ENCODE data around the gene ACOXL.
A peak's percentile ranks its signal among the peaks of the same experiment; 100 is the strongest.

The ACOXL gene

DNA sequence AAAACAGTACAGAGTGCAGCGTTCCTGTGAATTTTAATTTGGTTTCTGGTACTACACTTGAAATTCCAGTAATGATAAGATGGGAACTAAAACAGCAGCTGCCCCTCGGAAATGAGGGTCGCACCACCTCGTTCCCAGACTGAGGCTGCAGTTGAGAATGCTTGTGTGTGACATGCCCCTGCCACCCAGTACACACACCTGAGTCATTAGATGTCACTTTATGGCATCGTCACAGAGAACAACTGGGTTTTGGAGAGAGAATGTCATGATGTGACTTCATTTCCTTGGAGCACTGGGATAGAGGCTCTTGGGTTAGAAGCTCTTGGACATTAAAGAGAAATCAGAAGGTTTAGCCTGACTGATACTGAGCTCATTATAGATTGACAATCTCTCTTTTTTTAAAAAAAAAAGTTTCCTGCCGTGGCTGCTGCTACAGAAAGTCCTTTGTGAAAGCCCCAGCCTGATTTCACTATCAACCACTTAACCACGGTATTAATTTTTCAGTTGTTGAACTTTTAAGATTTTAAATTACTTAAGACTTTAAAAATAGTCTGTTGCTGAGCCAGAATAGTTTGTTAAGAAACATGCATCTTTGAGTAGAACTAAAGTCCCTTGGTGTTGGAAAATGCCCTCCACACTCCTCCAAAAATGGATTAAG lies 412.9 kb downstream of the ACOXL start:
- DNase-seq: no peak

DNA sequence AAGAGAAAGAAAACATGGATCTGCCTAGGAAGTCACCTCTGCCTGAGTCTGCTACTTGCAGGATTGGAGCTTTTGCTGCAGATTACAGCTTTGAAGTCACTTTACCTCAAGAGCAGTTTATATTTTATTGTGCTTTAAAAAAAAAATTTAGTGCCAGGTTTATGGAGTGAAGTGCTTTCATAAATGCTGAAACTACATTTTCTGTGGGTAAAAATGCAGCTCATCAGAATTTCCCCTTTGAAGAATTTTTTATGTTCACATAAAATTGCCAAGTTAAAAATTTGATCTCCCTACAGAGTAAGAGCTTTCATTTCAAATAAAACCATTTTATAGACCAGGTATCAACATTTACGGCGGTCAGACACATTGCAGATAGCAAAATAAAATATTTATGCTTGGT lies 413.6 kb downstream of the ACOXL start:
- no peak for DNase-seq

DNA sequence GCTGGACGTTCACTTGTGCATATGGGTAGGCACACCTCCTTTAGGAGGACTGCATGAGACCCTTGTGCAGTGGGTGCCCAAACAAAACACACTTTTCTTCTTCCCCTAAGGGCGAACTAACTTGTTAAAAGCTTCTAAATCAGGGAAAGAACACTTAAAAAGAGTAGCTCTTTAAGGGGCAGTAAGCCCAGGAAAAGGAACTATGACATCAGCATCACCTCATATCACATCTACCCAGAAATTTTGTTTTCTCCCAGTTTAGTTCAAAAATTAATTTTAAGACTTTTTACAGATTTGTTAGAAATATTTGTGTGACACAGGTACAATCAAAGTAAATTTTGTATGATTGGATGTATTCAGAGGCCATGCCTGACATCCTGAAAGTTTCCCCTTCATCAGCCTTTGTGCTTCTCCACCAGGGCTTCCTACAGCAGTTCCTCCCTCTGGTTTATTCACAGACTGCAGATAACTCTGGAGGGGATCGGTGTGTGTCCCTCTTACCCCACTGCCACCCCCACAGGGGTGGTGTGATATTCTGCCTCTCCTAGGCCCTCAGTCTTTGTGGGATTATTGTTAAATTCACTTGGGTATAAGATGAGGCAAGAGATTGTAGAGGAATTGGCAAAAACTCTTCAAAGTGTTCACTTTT lies 416.0 kb downstream of the ACOXL start:
- DNase-seq: no peak

DNA sequence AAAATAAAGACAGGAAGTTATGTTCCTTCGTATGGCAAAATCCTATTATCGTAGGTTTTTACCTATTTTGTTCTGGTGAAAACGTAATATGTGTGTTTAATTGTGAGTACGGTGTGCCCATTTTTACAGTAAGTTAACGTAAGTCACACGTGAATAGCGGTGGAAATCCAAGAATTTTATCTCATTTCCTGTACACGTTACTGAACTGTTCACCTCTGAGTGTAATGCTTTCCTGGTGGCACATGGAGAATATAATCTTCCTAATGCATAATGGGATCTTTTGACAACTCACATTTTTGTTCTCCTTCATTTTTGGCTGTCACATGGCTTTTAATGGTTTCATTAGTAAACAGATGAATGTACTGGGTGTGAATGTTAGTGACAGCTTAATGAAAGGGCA lies 416.6 kb downstream of the ACOXL start:
- no peak for DNase-seq

DNA sequence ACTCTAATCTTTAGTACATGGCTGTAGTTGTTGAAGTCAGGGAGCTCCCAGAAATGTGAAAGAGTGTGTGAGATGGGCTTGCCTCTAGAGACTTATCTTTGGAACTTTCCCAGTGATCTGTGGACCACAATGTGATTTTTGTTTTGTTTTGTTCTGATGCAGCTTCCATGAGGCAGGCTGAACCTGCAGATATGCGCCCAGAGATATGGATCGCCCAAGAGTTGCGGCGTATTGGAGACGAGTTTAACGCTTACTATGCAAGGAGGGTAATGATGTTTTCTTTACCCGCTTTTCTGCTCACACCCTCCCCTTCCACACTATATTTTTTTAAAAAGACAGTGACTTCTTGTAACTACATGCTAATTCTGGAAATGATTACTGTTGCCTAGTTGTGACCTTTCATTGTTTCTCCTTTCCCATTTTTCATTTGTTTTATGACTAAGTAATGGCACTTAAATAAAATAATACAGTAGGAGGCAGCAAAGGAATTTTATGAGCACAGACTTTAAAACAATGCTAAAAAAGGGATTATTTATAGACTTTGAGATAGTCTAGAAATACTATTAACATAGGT lies 417.6 kb downstream of the ACOXL start:
- DNase-seq: no peak

DNA sequence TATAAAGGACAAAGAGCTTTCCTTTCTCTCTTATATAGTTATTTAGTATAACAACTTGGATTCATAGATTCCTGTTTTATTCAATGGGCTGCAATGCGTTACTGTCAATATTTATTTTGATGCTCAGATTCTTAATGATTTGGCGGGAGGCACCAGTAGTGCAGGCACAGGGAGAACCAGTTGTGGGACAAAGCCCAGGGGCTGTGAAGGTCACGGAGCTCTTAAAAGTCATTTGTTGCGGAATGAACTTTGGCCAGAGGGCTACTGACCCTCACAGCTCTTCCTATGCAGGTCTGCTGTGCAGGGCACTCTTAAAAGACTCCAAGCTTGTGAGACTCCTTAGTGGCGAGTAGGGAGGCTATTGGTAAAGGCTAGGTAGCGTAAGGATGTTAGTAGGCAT lies 422.4 kb downstream of the ACOXL start:
- DNase-seq: no peak

DNA sequence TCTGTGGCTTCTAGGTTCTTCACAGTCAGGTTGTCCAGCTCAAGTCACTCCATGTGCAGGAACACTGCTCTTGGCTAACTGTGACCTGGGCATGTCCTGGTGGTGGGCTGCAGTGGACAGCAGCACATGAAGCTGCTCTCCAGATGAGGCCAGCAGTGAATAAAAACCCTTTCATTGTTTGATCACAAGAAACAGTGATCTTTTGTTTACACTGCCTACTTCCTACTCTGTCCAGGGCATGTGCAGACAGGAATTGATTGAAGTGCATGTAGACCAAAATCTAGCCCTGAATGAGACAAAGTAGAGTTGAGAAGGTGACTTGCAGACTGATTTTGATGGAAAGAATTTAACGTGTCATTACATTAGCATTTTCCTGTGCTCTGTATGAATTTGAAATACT lies 423.2 kb downstream of the ACOXL start:
- DNase-seq: no peak

DNA sequence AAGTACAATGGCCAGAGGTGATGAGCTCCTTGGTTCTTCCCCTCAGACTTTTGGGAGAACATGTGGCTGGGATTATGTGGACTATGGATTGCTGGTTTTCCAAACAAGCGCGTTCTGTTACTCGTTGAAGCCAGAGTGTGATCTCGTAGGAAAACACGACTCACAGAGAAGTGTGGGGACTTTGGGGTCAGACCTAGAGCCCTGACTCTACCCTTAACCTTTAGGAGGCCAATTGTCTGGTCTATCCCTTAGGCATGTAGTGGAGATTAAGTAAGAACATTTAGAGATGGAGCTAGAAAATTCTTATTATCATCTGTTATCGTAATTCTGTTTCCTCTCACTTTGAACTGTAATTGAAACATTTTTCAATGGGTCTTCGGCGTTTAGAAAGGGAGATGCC lies 424.2 kb downstream of the ACOXL start:
- no peak for DNase-seq

DNA sequence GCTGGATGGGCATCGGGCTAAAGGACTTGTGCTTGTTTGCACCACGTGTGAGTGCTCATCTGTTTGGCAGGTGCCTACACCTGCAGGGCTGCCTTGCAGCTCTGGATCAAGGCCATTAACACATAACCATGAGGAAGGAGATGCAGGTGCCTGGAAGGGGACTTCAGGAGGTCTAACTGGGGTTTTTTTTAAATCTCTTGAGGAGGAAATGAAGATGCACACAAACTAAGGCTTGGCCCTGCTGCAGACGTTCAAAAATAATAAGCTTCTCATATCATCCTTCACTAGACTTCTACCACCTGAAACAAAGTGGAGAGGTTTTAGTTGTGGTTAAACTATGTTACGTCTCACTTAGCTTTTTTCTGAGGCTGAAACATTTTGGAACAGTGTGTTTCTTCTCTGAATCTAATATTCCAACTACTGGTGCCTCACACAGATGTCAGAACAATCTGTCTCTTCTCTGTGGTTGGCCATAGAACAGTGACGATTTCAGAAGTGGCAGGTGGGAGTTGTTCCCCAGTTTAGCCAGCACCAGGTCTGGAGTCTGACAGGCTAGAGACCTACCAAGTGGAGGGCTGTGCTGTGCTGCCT lies 424.8 kb downstream of the ACOXL start:
- no peak for DNase-seq

DNA sequence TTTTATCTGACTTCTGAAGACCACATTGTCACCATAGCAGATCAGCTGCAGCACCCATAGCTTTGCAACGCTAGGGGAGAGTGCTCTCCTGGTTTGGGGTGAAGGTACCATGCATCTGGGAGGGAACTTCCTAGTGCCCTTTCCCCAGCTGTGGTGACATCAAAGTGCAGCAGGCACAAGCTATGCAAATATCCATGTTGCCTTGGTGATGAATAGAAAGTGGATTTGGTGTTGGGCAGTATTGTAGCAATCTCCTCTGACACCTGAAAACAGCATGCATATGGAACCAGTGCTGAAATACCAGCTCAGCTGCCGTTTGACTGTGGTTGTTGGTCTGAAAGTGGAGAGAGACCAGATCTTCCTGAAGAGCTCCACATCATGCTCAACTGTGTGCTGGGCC lies 425.4 kb downstream of the ACOXL start:
- DNase-seq: no peak

DNA sequence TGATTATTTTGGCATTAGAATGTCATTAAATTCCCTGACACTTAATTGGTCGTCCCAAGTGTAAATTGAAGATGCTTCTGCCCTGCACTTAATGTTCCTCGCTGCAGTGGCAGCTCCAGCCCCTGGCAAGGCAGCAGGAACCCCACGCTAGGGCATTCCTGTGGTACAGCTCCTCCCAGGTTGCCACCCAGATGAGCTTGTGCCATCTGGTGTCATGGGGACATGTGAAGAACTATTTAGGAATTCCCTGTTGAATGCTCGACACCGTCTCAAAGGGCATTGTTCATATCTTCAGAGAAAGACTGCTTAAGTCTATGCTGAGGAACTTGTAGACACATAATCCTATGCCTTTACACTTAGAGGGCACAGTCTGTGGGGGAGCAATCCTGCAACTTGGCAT lies 427.3 kb downstream of the ACOXL start:
- DNase-seq: no peak

DNA sequence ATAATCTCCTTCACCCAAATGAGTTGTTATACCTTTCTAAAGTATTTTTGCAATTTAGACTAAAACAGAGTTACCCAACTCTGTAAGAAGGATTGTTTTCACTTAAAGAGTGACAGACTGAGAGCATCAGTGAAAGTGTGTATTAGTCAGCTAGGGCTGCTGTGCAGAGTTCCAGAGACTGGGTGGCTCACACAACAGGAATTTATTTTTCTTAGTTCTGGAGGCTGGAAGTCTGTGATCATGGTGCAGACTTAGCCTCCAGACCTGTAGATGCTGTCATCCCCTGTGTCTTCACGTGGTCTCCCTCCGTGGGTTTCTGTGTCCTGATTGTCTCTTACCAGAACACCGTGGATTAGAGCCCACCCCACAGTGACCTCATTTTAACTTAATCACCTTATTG lies 428.4 kb downstream of the ACOXL start:
- no peak for DNase-seq

DNA sequence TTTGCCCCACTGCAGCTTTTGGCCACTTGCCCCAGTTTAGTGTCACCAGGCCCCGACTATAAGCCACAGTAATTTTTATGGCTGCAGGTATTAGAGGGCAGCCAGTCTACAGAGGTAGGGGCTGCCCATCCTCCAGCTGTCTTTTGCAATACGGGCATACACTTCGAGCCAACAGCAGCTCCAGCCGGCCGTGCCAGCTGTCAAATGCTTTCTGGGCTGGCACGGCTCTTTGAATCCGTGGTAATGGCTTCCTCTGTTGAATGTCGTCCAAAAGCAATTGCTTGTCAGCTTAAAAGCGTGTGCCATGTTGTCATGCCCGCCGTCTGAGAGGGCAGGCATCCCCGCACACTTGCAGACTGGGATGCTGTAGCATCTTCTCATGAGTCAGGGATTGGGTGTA lies 429.6 kb downstream of the ACOXL start:
- no peak for DNase-seq

DNA sequence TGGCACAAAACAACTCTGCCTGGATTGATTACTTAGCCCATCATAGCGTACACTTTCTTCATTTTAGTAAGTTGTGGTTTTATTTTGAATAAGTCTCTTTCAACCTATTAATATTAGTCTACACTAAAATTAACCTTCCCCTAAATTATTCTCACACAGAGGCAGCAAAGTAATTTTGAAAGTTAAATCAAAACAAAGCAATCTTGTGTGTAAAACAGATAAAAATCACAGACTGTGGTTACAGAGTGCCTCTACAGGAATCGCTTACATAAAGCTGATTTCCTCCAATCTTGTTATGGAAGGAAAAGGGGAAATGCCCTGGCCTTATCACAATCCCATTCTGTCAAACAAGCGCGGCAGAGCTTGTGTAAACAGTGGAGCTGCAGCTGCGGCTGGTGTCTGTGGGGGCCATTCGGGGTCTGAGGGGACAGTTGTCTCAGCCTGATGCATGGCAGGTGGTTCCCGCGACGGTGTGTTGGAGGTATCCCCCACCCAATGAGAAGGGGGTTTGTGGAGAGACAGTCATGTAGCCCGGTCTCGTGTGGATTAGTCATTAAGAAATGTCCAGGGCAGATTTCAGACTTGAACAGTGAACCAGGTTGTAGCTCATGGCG lies 430.5 kb downstream of the ACOXL start:
- peak; percentile 53 for DNase-seq

DNA sequence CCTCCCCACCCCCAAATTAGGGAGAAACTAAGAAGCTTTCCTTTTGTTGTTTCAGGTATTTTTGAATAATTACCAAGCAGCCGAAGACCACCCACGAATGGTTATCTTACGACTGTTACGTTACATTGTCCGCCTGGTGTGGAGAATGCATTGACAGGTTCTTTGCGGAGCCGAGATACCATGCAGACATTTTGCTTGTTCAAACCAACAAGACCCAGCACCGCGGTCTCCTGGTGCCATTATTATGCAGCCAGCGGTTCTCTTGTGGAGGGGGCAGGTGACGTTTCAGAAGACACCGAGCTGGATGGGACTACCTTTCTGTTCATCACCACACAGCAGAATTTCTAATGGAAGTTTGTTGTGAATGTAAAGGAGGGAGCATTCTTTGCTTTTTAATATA lies 431.7 kb downstream of the ACOXL start:
- no peak for DNase-seq

DNA sequence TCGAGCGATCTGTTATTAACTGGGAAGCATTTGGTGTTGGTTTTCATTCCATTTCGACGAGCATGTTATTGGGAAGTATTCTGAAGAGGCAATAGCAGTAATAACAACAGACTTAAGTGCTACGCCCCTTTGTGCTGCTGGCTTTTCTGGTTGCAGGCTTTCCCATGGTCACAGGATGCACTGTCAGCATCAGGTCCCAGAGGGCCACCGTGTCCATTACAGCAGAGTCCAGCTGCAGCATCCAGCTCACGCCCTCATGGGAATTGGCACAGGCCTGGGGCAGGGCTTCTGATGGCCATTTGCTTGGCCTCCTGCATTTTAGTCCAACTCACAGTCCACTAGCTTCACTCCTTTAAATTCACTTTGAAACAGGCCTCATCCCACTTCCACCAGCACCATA lies 432.7 kb downstream of the ACOXL start:
- no peak for DNase-seq

DNA sequence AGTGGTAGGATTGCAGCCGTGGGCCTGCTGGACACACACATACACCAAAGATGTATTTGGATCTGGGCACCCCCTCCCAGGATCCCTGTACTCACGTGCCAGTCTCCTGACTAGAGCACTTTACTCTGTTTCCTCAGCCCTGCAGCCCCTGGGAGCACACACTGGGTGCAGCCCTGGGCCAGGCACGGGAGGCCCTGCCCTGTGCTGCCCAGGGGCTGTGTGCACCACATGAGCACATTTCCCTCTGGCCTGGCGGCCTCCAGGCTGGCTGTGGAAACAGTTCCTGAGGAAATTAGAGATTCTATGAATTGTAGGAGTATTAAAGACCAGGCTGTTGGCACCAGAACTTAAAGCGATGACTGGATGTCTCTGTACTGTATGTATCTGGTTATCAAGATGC lies 433.7 kb downstream of the ACOXL start:
- DNase-seq: no peak

DNA sequence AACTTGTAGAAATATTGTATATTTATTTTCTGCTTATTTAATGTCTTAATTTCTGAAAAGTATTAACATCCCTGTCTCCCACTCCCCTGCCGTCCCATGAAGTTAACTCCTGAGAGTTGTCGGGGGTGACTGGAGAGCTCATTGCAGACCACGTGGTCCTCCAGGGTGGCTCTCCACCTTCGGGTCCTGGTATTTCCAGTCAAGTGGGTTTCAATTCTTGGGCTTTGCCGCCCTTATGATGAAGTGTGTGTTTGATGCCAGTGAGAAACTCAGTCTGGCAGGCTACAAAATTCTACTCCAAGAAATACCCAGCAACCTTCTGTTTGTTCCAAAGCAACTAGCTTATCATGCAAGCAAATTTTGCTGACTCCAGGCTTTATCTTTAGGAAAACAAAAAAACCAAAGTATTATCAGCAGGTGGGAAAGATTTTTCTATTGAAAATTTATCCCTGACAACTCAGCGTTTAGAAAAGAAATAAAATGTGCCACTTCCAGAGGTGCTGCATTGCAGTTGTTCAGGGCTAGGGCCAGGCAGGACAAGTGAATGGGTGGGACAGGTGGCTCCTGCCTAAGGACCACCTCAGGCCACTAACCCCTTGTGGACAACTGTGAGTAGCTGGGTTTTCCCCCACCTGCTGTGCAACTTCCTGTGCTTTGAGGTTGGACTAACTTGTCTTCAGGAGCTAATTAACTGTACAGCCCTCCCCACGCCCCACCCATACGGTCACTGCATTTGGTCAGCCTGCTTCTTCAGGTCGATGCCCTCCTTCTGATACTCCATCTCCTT lies 434.9 kb downstream of the ACOXL start:
- no peak for DNase-seq

DNA sequence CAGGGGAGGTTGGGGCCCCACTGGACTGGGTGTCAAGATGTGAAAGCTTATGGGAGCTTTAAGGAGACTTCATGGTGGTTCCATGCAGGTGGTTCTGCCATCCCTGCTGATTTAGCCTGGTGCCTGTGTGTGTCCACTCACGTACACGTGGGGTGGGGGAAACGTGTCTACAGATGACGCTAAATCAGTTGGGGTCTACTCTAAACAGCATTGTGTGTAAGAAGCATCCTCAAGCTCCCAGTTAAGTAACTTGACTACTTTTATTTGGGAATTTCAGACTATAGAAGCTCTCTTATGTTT lies 435.4 kb downstream of the ACOXL start:
- DNase-seq: no peak
